Right lobe of liver (tissue), 4 donors: ENCODE data around the gene IGF2BP2.
"Not testable (repeated sequence)": the region's sequence is repeated elsewhere in the genome, so short reads cannot be mapped to it uniquely, and the experiment has no call there.

Experiments used
- CTCF ChIP-seq, 4 donors: fragments of 200-600 bp in 3 of 4; fragments of 450-650 bp in 1 of 4; IDR thresholded peaks; one replicate each; pipeline versions ENCODE4 v1.5.1 to v1.8.0; 2016 to 2022; ENCODE audit warnings: antibody characterized with exemption in 4 of 4, mild to moderate bottlenecking in 2 of 4
- POLR2A ChIP-seq: fragments of 450-650 bp; IDR thresholded peaks from one replicate; pipeline ENCODE4 v1.6.1; 2017; ENCODE audit warnings: antibody characterized with exemption, mild to moderate bottlenecking
- donor health status: DM: no; HTN: no; CAD: no.
- donor health status: DM: no; HTN: no; CAD: no.
- donor health status: DM: no; HTN: yes; CAD: no.

GRCh38 chr3:185638651-185639050 is 186.2 kb downstream of the IGF2BP2 start:
- TF ChIP-seq CTCF (IDR thresholded peaks at IDR 0.05); POLR2A: not testable (repeated sequence)
